HFFc6 (cell line): ENCODE results near the gene SCAMP2. TPM values are rescaled to one million over a fixed set of nuclear protein-coding genes. Genes with fewer than 3 reads are reported as not detected.

Experiments used
- DNase-seq: peaks from one replicate; pipeline ENCODE4 v3.0.0-alpha.2; 2018
- H3K27ac Mint-ChIP-seq: 2 replicates; pipeline ENCODE4 v1.8.0; 2020; ENCODE audit warnings: mild to moderate bottlenecking, mixed read lengths
- H3K27me3 Mint-ChIP-seq: 2 replicates; pipeline ENCODE4 v1.8.0; 2021; ENCODE audit warnings: mild to moderate bottlenecking, moderate library complexity, mixed read lengths; ENCODE audit not compliant: insufficient read depth
- H3K36me3 Mint-ChIP-seq: 2 replicates; pipeline ENCODE4 v1.8.0; 2021; ENCODE audit warnings: low read depth, mixed read lengths
- H3K4me1 Mint-ChIP-seq: 2 replicates; pipeline ENCODE4 v1.8.0; 2020; ENCODE audit warnings: low read depth, mixed read lengths
- H3K4me3 Mint-ChIP-seq: 2 replicates; pipeline ENCODE4 v1.8.0; 2020; ENCODE audit warnings: mild to moderate bottlenecking, moderate library complexity, mixed read lengths
- H3K9me3 Mint-ChIP-seq: 2 replicates; pipeline ENCODE4 v1.8.0; 2020; ENCODE audit warnings: mild to moderate bottlenecking, mixed read lengths
- CTCF ChIP-seq: fragments of 200-600 bp; sonication (generic); IDR thresholded peaks from 2 replicates; pipeline ENCODE4 v1.5.0; 2021; ENCODE audit warnings: antibody characterized with exemption, mild to moderate bottlenecking
- total RNA-seq, 6 experiments: library from RNA; stranded (reverse); fragmentation: NEBNext Ultra II Directional; extraction: Animal tissue kit (Norgen Biotek cat#: 25700); gene quantifications; 2 replicates in 1 of 6; 3 replicates in 5 of 6; pipeline ENCODE4 v1.2.3, GENCODE V29; 2021

Gene SCAMP2
- total RNA-seq, 6 experiments from 2014 or later = 70.1 to 86.1 (median 75.9) TPM

GRCh38 chr15:74903676-74904075 lies 30.5 kb upstream of the SCAMP2 start:
- Mint-ChIP-seq H3K27ac (peak overlapping the region; percentile 68), H3K4me1 (peaks cover 35% of the 10 kb centered on the region), H3K36me3 (peaks cover 23% of the 10 kb centered on the region), H3K9me3 (no peaks in the 10 kb centered on the region), H3K27me3 (peaks cover 2% of the 10 kb centered on the region; the same call in 1 of the 2 replicates), H3K4me3 (peak overlapping the region; percentile 51)
- no peak for DNase-seq
- no peak for TF ChIP-seq CTCF

DNA sequence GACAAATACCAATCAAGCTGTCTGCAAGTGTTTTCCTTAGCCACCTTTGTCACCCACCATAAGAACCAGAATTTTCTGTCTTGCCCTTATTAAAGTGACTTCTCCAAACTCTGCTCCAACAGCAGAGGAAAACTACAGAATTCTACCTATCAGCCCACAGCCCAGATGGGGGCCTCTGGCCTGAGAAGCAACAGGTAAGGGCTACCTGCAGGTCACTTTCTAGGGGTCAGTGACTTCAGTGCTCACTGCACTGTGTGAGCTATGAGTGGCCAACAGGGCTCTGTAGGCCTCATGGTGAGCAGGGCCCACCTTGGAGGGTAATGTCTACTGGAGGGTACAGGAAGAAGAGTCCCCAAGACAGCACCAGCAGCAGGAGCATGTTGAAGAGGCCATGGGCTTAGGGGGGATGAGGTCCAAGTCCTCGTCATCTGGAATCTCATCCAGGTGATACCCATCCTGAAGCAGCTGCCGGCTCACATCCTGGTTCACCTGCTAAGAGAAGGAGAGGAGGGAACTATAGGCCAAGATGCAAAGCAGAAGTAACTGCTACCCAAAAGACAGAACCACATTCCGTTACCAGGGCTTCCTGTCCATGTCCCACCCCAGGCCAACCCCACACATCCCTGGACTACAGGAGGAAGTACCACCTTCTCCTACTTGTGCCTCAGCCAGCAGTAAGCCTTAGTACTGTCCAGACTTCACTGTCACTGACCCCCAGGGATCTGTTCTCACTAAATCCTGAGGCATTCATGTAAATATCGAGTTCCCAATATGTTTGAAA lies 29.3 kb upstream of the SCAMP2 start:
- TF ChIP-seq CTCF = no peak
- H3K27me3 Mint-ChIP-seq = peaks cover 2% of the 10 kb centered on the region; the same call in 1 of the 2 replicates
- H3K4me3 Mint-ChIP-seq = no peak overlapping the region
- H3K9me3 Mint-ChIP-seq = no peaks in the 10 kb centered on the region
- H3K4me1 Mint-ChIP-seq = peaks cover 33% of the 10 kb centered on the region
- DNase-seq = no peak
- no peak overlapping the region for H3K27ac Mint-ChIP-seq
- peaks cover 23% of the 10 kb centered on the region for H3K36me3 Mint-ChIP-seq

GRCh38 chr15:74901612-74902063 lies 28.5 kb upstream of the SCAMP2 start:
- no peak overlapping the region for H3K4me3 Mint-ChIP-seq
- peak; percentile 30 for DNase-seq
- TF ChIP-seq CTCF = peak; percentile 98
- H3K36me3 Mint-ChIP-seq = peaks cover 23% of the 10 kb centered on the region
- peaks cover 25% of the 10 kb centered on the region for H3K4me1 Mint-ChIP-seq
- peaks cover 1% of the 10 kb centered on the region; the same call in 1 of the 2 replicates for H3K27me3 Mint-ChIP-seq
- H3K27ac Mint-ChIP-seq = no peak overlapping the region
- no peaks in the 10 kb centered on the region for H3K9me3 Mint-ChIP-seq

DNA sequence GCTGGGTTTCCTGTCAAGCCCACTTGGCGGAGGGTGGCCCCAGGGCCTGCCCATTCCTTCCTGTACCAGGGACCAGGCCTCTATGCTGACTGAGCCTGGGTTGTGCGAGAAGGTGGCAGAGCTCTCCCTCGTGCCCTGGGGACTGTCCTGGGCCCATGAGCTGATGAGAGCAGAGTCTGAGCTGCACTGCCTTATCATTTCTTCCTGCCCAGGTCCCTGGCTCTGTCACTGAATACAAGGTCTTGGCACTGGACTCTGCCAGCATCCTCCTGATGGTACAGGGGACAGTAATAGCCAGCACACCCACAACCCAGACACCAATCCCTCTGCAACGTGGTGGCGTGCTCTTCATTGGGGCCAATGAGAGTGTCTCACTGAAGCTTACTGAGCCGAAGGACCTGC lies 24.1 kb upstream of the SCAMP2 start:
- Mint-ChIP-seq H3K36me3 (peaks cover 20% of the 10 kb centered on the region), H3K4me3 (no peak overlapping the region), H3K27me3 (0 out of 2 replicates have a peak, but pooled peaks cover 3% of the 10 kb centered on the region), H3K9me3 (no peaks in the 10 kb centered on the region), H3K4me1 (peaks cover 8% of the 10 kb centered on the region), H3K27ac (no peak overlapping the region)
- TF ChIP-seq CTCF = no peak
- DNase-seq = no peak

DNA sequence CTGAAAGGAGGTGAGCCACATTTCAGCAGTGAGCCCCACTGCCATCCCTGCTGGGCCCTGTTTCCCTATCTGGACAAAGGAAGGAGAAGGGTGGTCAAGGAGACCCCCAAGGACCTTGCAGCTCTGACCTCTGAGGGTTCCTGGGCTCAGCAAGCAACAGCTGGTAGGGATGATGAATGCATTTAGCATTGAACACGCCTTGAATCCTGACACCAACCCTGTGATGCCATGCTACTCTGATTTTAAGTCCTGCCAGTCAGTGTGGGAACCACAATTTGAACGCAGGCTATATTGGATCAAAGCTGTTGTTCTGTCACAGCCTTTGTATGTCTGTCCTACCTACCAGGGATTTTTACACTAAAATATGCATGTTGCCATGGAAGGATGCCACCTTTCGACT lies 23.2 kb upstream of the SCAMP2 start:
- 0 out of 2 replicates have a peak, but pooled peaks cover 3% of the 10 kb centered on the region for H3K27me3 Mint-ChIP-seq
- DNase-seq = no peak
- H3K4me1 Mint-ChIP-seq = peaks cover 8% of the 10 kb centered on the region
- peaks cover 20% of the 10 kb centered on the region for H3K36me3 Mint-ChIP-seq
- H3K9me3 Mint-ChIP-seq = no peaks in the 10 kb centered on the region
- TF ChIP-seq CTCF = no peak
- H3K27ac Mint-ChIP-seq = no peak overlapping the region
- no peak overlapping the region for H3K4me3 Mint-ChIP-seq
